ENCODE measurements around the gene SHBG. TPM values are rescaled to one million over a fixed set of nuclear protein-coding genes. Genes with fewer than 3 reads are reported as not detected.

SHBG gene
- total RNA-seq, 1 experiment from 2014 or later: not detected

- no TSS peak for BruUV-seq (replicated peaks)
- no peak for TF ChIP-seq SRF (IDR thresholded peaks at IDR 0.05; ENCODE audit: low read depth)
- TF ChIP-seq SP1 (IDR thresholded peaks at IDR 0.05; ENCODE audit: low read depth): no peak
- TF ChIP-seq POLR2AphosphoS5 (IDR thresholded peaks at IDR 0.05; ENCODE audit: low read depth, low read length): no peak
- no peak for TF ChIP-seq TCF7L2 (IDR thresholded peaks at IDR 0.05; ENCODE audit: borderline replicate concordance, extremely low read depth, insufficient read depth, insufficient read length)
- no peak for TF ChIP-seq EZH2 (IDR thresholded peaks at IDR 0.05)
- TF ChIP-seq, protein P1, sequence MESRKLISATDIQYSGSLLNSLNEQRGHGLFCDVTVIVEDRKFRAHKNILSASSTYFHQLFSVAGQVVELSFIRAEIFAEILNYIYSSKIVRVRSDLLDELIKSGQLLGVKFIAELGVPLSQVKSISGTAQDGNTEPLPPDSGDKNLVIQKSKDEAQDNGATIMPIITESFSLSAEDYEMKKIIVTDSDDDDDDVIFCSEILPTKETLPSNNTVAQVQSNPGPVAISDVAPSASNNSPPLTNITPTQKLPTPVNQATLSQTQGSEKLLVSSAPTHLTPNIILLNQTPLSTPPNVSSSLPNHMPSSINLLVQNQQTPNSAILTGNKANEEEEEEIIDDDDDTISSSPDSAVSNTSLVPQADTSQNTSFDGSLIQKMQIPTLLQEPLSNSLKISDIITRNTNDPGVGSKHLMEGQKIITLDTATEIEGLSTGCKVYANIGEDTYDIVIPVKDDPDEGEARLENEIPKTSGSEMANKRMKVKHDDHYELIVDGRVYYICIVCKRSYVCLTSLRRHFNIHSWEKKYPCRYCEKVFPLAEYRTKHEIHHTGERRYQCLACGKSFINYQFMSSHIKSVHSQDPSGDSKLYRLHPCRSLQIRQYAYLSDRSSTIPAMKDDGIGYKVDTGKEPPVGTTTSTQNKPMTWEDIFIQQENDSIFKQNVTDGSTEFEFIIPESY (IDR thresholded peaks at IDR 0.05; ENCODE audit: extremely low read depth, insufficient replicate concordance, low read length): no peak
- TF ChIP-seq FOSL1 (IDR thresholded peaks at IDR 0.05; ENCODE audit: low read depth): no peak
- TF ChIP-seq ATF3 (IDR thresholded peaks at IDR 0.05): no peak
- no peak for TF ChIP-seq CEBPB (IDR thresholded peaks at IDR 0.05; ENCODE audit: low read depth)
- POLR2A ChIA-PET: no interaction called here
Observed at GRCh38 chr17:7677388-7678067, 47.6 kb downstream of the SHBG start.

More at GRCh38 chr17:7677388-7678067, 47.6 kb downstream of the SHBG start:
- Histone ChIP-seq H4K20me1 (ENCODE audit: insufficient read depth) (no peaks in the 10 kb centered on the region), H3K79me2 (ENCODE audit: insufficient read depth, low read length) (peaks cover 14% of the 10 kb centered on the region), H3K36me3 (ENCODE audit: control insufficient read depth in 1 of 2, insufficient read depth in 2 of 2, low read length in 2 of 2) (peaks cover 17 to 19% of the 10 kb centered on the region in 2 experiments), H3K9me2 (ENCODE audit: insufficient read depth) (no peaks in the 10 kb centered on the region), H3K4me3 (replicated peaks in 1 of 2; ENCODE audit: low read depth in 1 of 2, low read length in 2 of 2) (no peak overlapping the region), H3K9me3 (ENCODE audit: control insufficient read depth in 1 of 2, insufficient read depth in 1 of 2, low read depth in 1 of 2, low read length in 2 of 2) (peaks cover 0 to 5% of the 10 kb centered on the region in 2 experiments; a peak in 1 of 4 replicates), H2AFZ (ENCODE audit: low read depth, low read length, poor library complexity, severe bottlenecking) (no peak overlapping the region), H3K9ac (ENCODE audit: low read length) (no peak overlapping the region), H3K27me3 (ENCODE audit: insufficient read depth, low read length) (no peaks in the 10 kb centered on the region), H3K4me1 (ENCODE audit: control insufficient read depth in 1 of 2, insufficient read depth in 2 of 2, low read length in 2 of 2) (no peaks in the 10 kb centered on the region), H3K4me2 (ENCODE audit: low read length) (no peak overlapping the region), H3K27ac (ENCODE audit: low read depth, low read length) (no peak overlapping the region)
- DNase-seq (ENCODE audit: low read depth, low spot score) (no peak), ATAC-seq (no peak)
- intact Hi-C loops (cut with micrococcal nuclease): no loop called here
- RAD21 ChIA-PET (ENCODE audit: low non-redundant PET in 1 of 2, low total read pairs in 2 of 2, uncharacterized antibody in 2 of 2, unreplicated experiment in 2 of 2): no interaction called here
- CTCF ChIA-PET: no interaction called here

Other genes starting within 250 kb of the SHBG start
- 16.8 TPM for gene TNK1, start 249.0 kb upstream of the SHBG start, total RNA-seq (2021; ENCODE audit: unreplicated experiment)
- gene PLSCR3, start 235.6 kb upstream of the SHBG start, total RNA-seq (2021; ENCODE audit: unreplicated experiment): 43.8 TPM
- 110 TPM for gene TMEM256, start 226.0 kb upstream of the SHBG start, total RNA-seq (2021; ENCODE audit: unreplicated experiment)
- 60.5 TPM for gene NLGN2, start 222.3 kb upstream of the SHBG start, total RNA-seq (2021; ENCODE audit: unreplicated experiment)
- gene SPEM1, start 209.8 kb upstream of the SHBG start, total RNA-seq (2021; ENCODE audit: unreplicated experiment): 0.32 TPM
- gene SPEM2, start 204.5 kb upstream of the SHBG start, total RNA-seq (2021; ENCODE audit: unreplicated experiment): not detected
- gene SPEM3, start 201.3 kb upstream of the SHBG start, total RNA-seq (2021; ENCODE audit: unreplicated experiment): not detected
- gene TMEM102, start 194.7 kb upstream of the SHBG start, total RNA-seq (2021; ENCODE audit: unreplicated experiment): 16.4 TPM
- 6.1 TPM for gene FGF11, start 190.6 kb upstream of the SHBG start, total RNA-seq (2021; ENCODE audit: unreplicated experiment)
- gene CHRNB1, start 185.1 kb upstream of the SHBG start, total RNA-seq (2021; ENCODE audit: unreplicated experiment): 10.4 TPM
- 17.1 TPM for gene ZBTB4, start 150.5 kb upstream of the SHBG start, total RNA-seq (2021; ENCODE audit: unreplicated experiment)
- not detected for gene SLC35G6, start 148.7 kb upstream of the SHBG start, total RNA-seq (2021; ENCODE audit: unreplicated experiment)
- gene POLR2A, start 145.8 kb upstream of the SHBG start, total RNA-seq (2021; ENCODE audit: unreplicated experiment): 205 TPM
- 12.3 TPM for gene TNFSF12, start 81.1 kb upstream of the SHBG start, total RNA-seq (2021; ENCODE audit: unreplicated experiment)
- gene TNFSF13, start 71.4 kb upstream of the SHBG start, total RNA-seq (2021; ENCODE audit: unreplicated experiment): 0.71 TPM
- gene SENP3, start 68.2 kb upstream of the SHBG start, total RNA-seq (2021; ENCODE audit: unreplicated experiment): 73.8 TPM
- 7.0 TPM for gene CD68, start 50.5 kb upstream of the SHBG start, total RNA-seq (2021; ENCODE audit: unreplicated experiment)
- 50.9 TPM for gene MPDU1, start 46.3 kb upstream of the SHBG start, total RNA-seq (2021; ENCODE audit: unreplicated experiment)
- 0.69 TPM for gene SOX15, start 40.0 kb upstream of the SHBG start, total RNA-seq (2021; ENCODE audit: unreplicated experiment)
- 49.7 TPM for gene FXR2, start 15.2 kb upstream of the SHBG start, total RNA-seq (2021; ENCODE audit: unreplicated experiment)
- gene SAT2, start 2.3 kb upstream of the SHBG start, total RNA-seq (2021; ENCODE audit: unreplicated experiment): 54.9 TPM
- not detected for gene ATP1B2, start 20.8 kb downstream of the SHBG start, total RNA-seq (2021; ENCODE audit: unreplicated experiment)
- 110 TPM for gene TP53, start 57.4 kb downstream of the SHBG start, total RNA-seq (2021; ENCODE audit: unreplicated experiment)
- 28.8 TPM for gene WRAP53, start 58.3 kb downstream of the SHBG start, total RNA-seq (2021; ENCODE audit: unreplicated experiment)
- gene EFNB3, start 75.1 kb downstream of the SHBG start, total RNA-seq (2021; ENCODE audit: unreplicated experiment): 0.07 TPM
- gene DNAH2, start 87.6 kb downstream of the SHBG start, total RNA-seq (2021; ENCODE audit: unreplicated experiment): 2.0 TPM
- 42.1 TPM for gene KDM6B, start 204.1 kb downstream of the SHBG start, total RNA-seq (2021; ENCODE audit: unreplicated experiment)
- gene TMEM88, start 224.9 kb downstream of the SHBG start, total RNA-seq (2021; ENCODE audit: unreplicated experiment): 2.8 TPM
- gene NAA38, start 227.4 kb downstream of the SHBG start, total RNA-seq (2021; ENCODE audit: unreplicated experiment): 103 TPM
- gene CYB5D1, start 227.9 kb downstream of the SHBG start, total RNA-seq (2021; ENCODE audit: unreplicated experiment): 21.5 TPM